Mesothelial cell of epicardium (in vitro differentiated cells): ENCODE measurements around the gene S100PBP. TPM values are rescaled to one million over a fixed set of nuclear protein-coding genes. Genes with fewer than 3 reads are reported as not detected.

ENCODE experiments used
- DNase-seq, 2 experiments: peaks; one replicate each; pipeline ENCODE4 v3.0.0; 2021; ENCODE audit warnings: low spot score in 2 of 2; ENCODE audit not compliant: unreplicated experiment in 2 of 2
- H3K27ac Mint-ChIP-seq: 2 replicates; pipeline ENCODE4 v1.8.0; 2021; ENCODE audit warnings: mixed read lengths
- H3K27me3 Mint-ChIP-seq: 2 replicates; pipeline ENCODE4 v1.8.0; 2021; ENCODE audit warnings: low read depth, mixed read lengths
- H3K36me3 Mint-ChIP-seq: 2 replicates; pipeline ENCODE4 v1.8.0; 2021; ENCODE audit warnings: mixed read lengths
- H3K4me1 Mint-ChIP-seq: 2 replicates; pipeline ENCODE4 v1.8.0; 2021; ENCODE audit warnings: mixed read lengths
- H3K4me3 Mint-ChIP-seq: 2 replicates; pipeline ENCODE4 v1.8.0; 2021; ENCODE audit warnings: mild to moderate bottlenecking, moderate library complexity, mixed read lengths
- H3K9me3 Mint-ChIP-seq: 2 replicates; pipeline ENCODE4 v1.8.0; 2021; ENCODE audit warnings: mixed read lengths
- total RNA-seq: library from RNA; stranded (reverse); gene quantifications from 3 replicates; pipeline ENCODE4 v1.2.1, GENCODE V29; 2021
- TF ChIP-seq, protein P1 (sequence below): fragments of 200-600 bp; sonication (generic); IDR thresholded peaks from one replicate; pipeline ENCODE4 v1.5.0; 2021; ENCODE audit warnings: antibody characterized with exemption; ENCODE audit not compliant: unreplicated experiment

The S100PBP gene
- total RNA-seq, 1 donor from 2014 or later, result 66.8 TPM

DNA sequence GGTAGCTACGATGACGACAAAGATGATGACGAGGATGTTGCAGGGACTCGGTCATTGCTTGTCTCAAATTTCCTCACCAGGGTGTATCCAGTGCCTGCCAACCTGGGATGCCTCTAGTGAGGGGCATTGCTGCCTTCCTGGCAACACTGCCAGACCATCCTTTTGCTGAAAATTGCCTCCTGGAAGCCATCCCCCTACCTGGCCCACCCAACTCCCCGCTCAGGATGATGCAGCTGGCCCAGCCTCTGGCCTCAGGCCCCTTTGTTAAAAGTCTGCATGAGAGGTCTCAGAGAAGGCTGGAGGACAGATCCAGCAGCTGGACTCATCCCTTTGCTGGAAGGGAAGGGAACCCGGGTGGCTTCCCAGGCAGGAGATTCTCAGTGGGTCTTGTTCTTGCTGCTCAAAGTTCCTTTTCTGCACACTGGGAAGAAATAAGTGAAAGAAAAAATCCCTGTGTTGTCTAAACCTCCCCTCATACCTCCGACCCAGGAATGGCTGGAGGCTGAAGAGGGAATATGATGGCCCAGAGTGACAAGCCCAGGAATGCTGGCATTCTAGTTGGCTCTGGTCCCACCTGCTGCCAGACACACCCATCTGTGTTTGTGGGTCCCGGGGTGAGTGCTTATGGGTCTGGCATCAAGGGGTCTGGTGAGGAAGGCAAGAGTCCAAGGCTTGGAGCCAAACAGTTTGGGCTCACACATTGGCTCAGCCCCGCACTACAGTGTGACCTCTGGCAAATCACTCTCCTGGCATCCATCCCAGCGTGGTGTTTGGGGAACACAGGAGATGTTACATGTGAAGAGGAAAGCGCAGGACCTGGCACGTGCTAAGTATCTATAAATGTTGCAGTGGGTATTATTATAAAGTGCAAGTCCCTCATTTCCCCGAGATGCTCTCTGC, 60.0 kb downstream of the S100PBP start:
- H3K36me3 Mint-ChIP-seq, result no peaks in the 10 kb centered on the region
- no peak overlapping the region for H3K27ac Mint-ChIP-seq
- no peak overlapping the region for H3K4me3 Mint-ChIP-seq
- H3K4me1 Mint-ChIP-seq, result peaks cover 23% of the 10 kb centered on the region
- DNase-seq, result no peak
- no peaks in the 10 kb centered on the region for H3K9me3 Mint-ChIP-seq
- peaks cover 8% of the 10 kb centered on the region for H3K27me3 Mint-ChIP-seq
- TF ChIP-seq, protein P1, sequence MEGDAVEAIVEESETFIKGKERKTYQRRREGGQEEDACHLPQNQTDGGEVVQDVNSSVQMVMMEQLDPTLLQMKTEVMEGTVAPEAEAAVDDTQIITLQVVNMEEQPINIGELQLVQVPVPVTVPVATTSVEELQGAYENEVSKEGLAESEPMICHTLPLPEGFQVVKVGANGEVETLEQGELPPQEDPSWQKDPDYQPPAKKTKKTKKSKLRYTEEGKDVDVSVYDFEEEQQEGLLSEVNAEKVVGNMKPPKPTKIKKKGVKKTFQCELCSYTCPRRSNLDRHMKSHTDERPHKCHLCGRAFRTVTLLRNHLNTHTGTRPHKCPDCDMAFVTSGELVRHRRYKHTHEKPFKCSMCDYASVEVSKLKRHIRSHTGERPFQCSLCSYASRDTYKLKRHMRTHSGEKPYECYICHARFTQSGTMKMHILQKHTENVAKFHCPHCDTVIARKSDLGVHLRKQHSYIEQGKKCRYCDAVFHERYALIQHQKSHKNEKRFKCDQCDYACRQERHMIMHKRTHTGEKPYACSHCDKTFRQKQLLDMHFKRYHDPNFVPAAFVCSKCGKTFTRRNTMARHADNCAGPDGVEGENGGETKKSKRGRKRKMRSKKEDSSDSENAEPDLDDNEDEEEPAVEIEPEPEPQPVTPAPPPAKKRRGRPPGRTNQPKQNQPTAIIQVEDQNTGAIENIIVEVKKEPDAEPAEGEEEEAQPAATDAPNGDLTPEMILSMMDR, result no peak

DNA sequence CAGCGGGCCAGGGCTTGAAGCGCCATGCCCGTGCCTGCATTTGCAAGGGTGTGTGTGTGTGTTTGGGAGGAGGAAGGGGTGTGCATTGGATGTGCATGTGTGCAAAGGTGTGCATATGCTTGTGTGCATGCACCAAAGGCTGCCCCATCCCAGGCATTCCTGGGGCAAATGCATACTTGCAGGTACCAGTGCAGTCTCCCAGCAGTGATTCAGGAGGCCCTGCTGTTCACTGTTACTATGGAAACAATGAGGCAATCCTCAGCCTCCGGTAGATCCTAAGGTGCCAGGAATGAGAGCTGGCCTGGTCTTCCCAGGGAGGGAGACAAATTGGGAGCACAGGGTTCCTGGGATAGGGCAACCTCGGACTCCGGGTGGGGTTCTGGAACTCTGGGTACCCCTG, 60.7 kb downstream of the S100PBP start:
- Mint-ChIP-seq H3K27ac (no peak overlapping the region), H3K4me1 (peaks cover 18% of the 10 kb centered on the region), H3K36me3 (no peaks in the 10 kb centered on the region), H3K9me3 (no peaks in the 10 kb centered on the region), H3K4me3 (no peak overlapping the region), H3K27me3 (peaks cover 8% of the 10 kb centered on the region)
- DNase-seq, result no peak
- TF ChIP-seq, protein P1, result no peak

DNA sequence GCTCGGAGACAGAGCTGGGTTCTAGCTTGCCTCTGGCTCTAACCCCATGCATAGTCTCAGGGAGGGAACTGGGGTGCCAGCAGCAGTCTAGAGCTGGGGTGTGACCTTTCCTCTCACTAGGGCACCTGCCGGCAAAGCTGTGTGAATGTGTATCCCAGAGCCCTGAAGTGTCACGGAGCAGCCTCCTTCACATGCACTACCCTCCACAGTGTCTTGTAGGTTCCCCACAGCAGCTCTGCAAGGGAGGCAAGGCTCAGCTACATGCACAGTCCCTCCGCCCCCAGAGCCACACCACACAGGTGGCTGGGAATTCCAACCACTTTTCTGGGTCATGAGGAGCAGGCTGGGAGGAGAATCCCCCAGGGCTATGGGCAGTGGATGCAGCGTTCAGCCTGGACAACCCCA, 61.2 kb downstream of the S100PBP start:
- no peaks in the 10 kb centered on the region for H3K9me3 Mint-ChIP-seq
- DNase-seq, result no peak
- peaks cover 9% of the 10 kb centered on the region for H3K27me3 Mint-ChIP-seq
- H3K27ac Mint-ChIP-seq, result no peak overlapping the region
- no peaks in the 10 kb centered on the region for H3K36me3 Mint-ChIP-seq
- TF ChIP-seq, protein P1, result no peak
- no peak overlapping the region for H3K4me3 Mint-ChIP-seq
- H3K4me1 Mint-ChIP-seq, result peaks cover 19% of the 10 kb centered on the region

DNA sequence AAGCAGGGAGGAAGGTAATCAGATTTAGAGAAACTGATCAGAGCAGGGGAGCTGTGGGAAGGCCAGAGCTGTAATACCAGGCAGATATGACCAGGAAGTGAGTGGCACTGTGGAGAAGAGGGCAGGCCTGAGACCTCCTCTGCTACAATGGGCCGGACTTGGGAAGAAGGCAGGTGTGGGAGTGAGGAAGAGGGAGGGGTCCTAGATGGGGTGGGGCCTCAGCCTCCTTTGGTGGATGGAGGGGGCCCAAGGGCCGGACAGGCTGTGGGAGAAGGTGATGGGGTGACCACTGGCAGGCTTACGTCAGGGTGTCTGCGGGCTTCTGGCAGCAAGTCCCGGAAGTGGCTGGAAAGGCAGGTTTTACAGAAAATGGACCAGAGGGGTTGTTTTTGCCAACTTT, 63.8 kb downstream of the S100PBP start:
- no peaks in the 10 kb centered on the region for H3K36me3 Mint-ChIP-seq
- H3K4me1 Mint-ChIP-seq, result peaks cover 13% of the 10 kb centered on the region
- no peak for DNase-seq
- no peak overlapping the region for H3K27ac Mint-ChIP-seq
- TF ChIP-seq, protein P1, result no peak
- H3K9me3 Mint-ChIP-seq, result no peaks in the 10 kb centered on the region
- H3K4me3 Mint-ChIP-seq, result no peak overlapping the region
- H3K27me3 Mint-ChIP-seq, result peaks cover 22% of the 10 kb centered on the region

DNA sequence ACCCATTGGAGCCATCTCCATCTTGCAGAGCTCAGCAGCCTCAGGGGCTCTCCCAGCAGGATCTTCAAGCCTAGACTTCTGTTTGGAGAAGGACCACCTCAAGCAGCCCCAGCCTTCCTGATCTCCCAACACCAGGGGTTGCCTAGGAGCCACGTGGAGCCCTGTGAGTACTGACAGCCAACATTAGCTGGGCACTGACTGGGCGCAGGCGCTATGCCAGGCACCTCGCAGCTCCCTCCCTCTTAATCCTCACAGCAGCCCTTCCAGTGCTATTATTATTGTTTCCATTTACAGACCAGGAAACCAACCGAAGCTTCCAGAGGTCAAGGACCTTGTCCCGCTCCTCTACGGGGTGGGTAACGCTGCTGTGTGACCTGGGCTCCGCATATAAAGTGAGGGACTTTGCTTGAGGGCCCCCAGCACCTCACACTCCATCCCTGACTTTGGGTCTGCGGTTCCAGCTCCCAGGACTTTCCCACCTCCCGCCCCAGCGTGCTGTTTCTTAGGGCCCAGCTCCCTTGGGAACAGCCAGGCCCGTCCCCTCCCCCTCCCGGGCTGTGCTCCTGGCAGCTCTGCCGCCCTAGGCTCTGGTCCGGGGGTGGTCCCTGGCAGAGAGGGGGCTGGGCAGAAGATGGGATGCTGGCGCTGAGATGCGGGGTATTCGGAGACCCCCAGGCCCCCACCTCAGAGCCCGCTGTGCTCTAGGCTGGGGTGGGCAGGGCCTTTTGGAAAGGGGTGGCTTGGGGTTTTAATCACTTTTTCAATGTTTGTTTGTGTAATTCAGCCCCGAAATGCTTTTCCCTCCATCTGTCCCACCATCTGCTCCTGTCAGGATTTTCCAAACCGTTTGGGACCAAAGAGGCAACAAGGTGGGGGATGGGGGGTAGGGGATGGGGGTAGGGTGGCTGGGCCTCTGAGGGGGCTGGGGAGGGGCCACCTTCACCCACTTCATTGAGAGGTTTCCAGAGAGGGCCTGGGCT, 64.7 kb downstream of the S100PBP start:
- no peak overlapping the region for H3K27ac Mint-ChIP-seq
- peaks cover 12% of the 10 kb centered on the region for H3K4me1 Mint-ChIP-seq
- no peak for DNase-seq
- no peak overlapping the region for H3K4me3 Mint-ChIP-seq
- H3K27me3 Mint-ChIP-seq, result peaks cover 29% of the 10 kb centered on the region
- no peaks in the 10 kb centered on the region for H3K36me3 Mint-ChIP-seq
- TF ChIP-seq, protein P1, result no peak
- no peaks in the 10 kb centered on the region for H3K9me3 Mint-ChIP-seq
